UCSD-AML1 (cell line): ENCODE data around the gene FRMPD4.

Experiments
- DNase-seq: peaks from one replicate; lab custom pipeline; 2025; ENCODE audit not compliant: unreplicated experiment; lab: John Stamatoyannopoulos, UW

FRMPD4 gene

GRCh38 chrX:12210196-12210815 is 72.0 kb downstream of the FRMPD4 start:
- no peak for DNase-seq

DNA sequence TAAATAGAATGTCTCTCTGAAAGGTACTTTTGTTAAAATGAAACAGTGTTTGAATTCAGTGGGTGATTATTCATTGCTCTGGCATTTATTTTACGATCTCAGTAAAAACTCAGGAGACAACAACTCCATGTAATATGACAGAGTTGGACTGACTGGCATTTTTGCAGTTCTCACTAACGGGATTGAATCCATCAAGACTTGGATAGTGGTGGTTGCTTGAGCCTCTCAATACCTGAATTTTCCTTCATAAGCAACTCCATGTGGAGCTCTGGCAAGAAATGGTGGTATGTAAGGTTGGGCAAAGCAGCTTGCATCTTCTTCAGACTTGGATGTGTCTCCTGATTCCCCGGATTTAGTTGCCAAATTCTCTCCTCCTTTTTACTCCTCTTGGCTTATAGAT is 72.7 kb downstream of the FRMPD4 start:
- no peak for DNase-seq

DNA sequence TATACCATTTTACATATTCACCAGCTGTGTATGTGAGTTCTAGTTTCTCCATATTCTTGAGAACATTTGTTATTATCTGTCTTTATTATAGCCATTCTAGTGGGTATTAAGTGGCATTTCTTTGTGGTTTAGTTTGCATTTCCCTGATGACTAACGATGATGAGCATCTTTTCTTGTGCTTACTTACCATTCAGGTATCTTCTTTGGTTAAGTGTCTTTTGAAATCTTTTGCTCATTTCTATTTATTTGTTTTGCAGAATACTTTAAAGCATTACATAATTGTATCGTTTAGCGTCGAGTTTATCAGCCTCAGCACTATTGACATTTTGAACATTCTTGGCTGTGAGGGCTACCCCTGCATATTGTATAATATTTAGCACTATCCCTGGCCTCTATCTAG is 85.4 kb downstream of the FRMPD4 start:
- no peak for DNase-seq

- DNase-seq: no peak
Observed at GRCh38 chrX:12225107-12225506, 86.8 kb downstream of the FRMPD4 start.

- no peak for DNase-seq
Observed at GRCh38 chrX:12227412-12228041, 89.3 kb downstream of the FRMPD4 start.

DNA sequence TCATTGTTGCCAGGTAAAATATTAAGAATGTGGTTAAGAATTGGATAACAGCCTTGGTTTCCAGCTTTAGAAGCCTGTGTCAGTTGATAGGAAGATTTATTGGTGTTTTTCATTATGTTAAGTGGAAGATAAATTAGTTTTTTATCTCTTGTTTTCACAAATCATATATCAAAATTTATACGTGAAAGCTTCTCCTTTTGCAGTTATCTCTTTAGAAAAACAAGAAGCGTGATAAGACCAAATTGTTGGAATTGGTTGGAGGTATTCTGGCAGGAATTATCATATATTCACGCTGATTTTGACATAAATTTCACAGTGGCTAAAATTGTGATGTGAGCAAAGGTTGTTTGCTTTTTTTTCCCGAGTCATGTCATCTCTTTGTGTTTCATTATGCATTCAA is 90.6 kb downstream of the FRMPD4 start:
- DNase-seq: no peak

- DNase-seq: no peak
Observed at GRCh38 chrX:12229986-12230385, 91.7 kb downstream of the FRMPD4 start.

DNA sequence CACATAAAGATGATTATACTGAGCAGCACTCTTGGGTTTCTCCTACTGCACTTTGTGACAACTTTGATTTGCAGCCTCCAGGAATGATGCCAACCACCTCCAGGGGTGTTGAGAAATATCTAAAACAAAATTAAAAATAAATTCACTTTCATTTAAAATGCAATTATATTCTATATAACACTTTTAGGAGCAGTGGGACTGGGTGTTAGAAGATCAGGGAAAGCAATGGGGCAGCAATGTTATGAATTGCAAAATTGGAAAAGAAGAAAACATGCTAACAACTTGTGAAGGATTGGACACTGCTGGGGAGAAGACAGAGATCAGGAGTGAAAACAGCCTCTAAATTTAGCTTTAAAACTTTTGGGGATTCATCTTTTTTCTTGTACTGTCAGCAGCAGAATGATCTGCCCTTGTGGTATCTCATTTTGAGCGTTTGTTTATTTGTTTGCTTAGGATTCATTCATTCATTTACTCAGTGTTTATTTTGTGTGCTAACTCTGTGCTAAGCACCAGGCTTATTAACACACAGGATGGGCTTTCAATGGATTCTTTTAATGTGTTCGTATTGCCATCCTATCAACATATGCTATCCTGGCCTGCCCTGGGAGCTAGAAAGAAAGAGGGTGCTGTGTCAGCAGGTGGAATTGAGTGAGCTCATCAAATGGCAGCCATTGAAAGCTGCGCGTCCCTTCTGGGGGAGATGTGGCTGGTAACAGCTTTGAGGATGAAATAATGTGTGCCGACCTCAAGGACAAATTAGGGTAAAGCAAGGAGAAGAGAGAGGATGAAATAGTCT is 96.5 kb downstream of the FRMPD4 start:
- DNase-seq: no peak

DNA sequence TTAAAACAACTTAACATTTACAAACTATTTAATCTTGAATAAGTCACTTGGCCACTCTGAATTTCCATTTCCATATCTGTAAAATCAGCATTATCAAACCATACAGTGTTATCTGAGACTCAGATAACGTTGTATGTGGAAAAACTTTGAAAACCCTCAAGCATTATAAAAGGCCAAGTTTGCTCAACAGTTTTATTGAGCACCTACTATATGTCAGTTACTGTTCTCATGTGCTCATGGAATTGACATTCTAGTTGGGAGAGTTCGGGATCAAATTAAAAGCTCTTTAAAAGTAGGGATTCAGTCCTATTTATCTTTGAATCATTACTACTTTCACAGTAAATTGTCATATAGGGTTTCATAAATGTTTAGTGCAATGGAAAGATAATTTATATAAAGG is 97.9 kb downstream of the FRMPD4 start:
- no peak for DNase-seq

- DNase-seq: no peak
Observed at GRCh38 chrX:12237131-12237530, 98.9 kb downstream of the FRMPD4 start.

- no peak for DNase-seq
Observed at GRCh38 chrX:12237771-12238170, 99.5 kb downstream of the FRMPD4 start.

- DNase-seq: no peak
Observed at GRCh38 chrX:12239356-12240082, 101.2 kb downstream of the FRMPD4 start.

DNA sequence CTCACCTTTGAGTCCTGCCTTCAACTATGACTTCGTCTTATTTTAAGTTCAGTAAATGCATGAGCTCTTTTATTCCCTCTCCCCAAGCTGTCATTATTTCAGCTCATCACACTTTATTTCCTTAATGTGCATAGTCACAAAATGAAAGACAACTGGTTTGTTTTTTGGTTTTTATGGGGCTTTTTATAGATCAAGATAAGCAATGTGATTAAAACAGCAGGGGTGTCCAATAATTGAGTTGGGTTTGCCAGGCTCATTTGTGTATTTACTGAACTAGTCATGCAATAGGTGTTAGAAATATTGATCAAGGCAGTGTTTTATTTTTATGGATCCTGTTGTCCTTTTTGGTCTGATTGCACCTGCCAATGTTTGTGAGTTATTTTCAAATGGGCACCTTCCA is 102.2 kb downstream of the FRMPD4 start:
- no peak for DNase-seq

- DNase-seq: no peak
Observed at GRCh38 chrX:12241026-12241425, 102.8 kb downstream of the FRMPD4 start.

GRCh38 chrX:12245650-12246645 is 107.7 kb downstream of the FRMPD4 start:
- no peak for DNase-seq

DNA sequence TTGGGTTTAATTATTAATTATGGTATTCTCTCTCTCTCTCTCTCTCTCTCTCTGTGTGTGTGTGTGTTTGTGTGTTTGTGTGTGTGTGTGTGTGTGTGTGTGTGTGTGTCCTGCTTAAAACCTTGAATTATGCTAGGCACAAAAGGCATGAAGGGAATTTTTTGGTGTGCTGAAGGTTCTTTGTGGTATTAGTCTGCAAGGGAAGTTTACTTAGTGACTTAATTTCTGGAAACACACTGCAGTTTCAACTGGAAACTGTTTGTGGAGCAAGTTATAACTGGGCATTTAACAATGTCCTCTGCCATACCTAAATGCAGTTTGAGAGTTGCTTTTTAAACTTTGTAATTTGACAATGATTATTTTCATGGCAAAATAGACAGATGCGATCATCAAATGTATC is 111.7 kb downstream of the FRMPD4 start:
- DNase-seq: no peak

DNA sequence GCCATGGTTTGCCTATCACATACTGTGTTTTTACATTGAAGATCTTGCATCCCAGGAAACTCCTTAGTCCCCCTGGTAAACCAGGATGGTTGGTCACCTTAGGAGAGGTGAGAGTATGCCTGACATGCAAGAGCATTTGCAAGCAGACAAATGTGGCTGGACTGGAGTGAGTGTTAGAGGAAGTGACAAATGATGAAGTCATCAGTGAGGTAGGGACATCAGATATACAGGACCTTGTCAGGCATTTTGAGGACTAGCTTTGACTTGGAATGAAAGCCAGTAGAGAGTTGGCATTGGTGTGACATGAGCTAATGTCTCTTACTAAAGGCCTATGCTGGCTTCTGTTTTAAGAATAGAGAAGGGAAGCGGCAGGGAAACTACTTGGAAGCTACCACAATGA is 124.9 kb downstream of the FRMPD4 start:
- DNase-seq: no peak

DNA sequence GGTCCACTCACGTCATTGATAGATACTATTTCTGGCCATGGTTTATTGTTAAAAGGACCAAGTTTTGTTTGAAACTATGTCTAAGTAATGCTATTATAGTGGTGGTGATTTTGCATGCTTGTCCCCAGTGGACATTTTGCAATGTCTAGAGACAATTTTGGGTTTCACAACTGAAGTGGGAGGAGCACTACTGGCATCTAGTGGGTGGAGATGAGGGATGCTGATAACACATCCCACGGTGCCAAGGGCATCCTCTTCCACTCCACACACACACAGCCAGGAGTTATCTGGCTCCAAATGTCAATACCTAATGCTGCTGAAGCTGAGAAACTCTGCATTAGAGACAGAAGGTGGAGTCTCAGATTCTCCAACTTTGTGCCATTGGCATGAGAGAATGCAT is 131.2 kb downstream of the FRMPD4 start:
- DNase-seq: no peak

DNA sequence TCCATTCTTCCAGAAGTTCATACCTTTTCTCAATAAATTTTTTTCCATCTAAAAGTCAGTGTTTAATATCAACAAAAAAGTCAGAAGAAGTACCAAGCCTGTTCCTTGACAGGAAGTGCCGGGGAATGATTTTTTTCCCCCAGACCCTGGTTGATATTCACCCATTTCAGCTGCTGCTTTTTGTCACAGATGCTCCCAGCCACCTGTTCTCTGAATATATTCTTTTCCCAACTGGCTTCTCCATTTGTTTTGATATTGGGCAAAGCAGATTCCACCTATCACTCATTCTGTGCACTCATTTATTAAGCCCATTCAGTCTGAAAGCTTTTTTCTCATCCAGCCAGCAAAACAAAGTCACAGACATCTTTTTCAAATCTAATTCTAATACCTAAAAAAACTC is 139.9 kb downstream of the FRMPD4 start:
- no peak for DNase-seq

DNA sequence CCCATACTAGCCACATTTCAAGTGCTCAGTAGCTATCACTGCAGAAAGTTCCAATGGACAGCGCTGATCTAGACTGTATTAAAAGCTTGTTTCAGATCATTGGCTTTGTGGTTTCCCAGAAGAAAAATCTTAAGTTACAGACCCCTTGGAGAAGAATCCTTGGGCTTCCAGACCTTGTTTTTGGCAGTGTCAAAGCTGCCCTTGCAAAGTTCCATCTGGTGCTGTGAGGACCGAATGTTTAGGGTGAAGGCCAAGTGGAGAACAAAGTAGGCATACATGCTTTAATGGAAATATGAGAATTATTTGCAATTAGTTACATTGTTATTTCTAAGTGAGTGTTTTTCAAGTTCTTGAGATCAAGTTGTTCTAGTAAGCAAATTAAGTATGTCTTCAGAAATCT is 144.7 kb downstream of the FRMPD4 start:
- DNase-seq: no peak
